A549 (cell line): ENCODE results near the gene PAX3.

Experiments
- CBX2 ChIP-seq: fragments of 200-600 bp; sonication (generic); IDR thresholded peaks from 2 replicates; pipeline ENCODE4 v1.6.1; 2016; ENCODE audit warnings: low read depth, mild to moderate bottlenecking, borderline replicate concordance
- CBX8 ChIP-seq: fragments of 200-600 bp; sonication (generic); IDR thresholded peaks from 2 replicates; pipeline ENCODE4 v1.6.1; 2016
- CEBPB ChIP-seq, 2 experiments: fragments of >200 bp in 1 of 2; sonication (Bioruptor Twin) in 1 of 2; formaldehyde crosslinking in 1 of 2; IDR thresholded peaks; 2 replicates each; pipeline ENCODE4 v1.6.1; 2012 to 2016
- CHD2 ChIP-seq: fragments of 150-350 bp; IDR thresholded peaks from 2 replicates; pipeline ENCODE4 v1.6.1; 2014; ENCODE audit warnings: low read length; ENCODE audit not compliant: partially characterized antibody
- CTCF ChIP-seq: fragments of >200 bp; sonication (Bioruptor Twin); formaldehyde crosslinking; IDR thresholded peaks from 3 replicates; pipeline ENCODE4 v1.5.1; 2016
- EHMT2 ChIP-seq: fragments of 200-600 bp; sonication (generic); IDR thresholded peaks from 2 replicates; pipeline ENCODE4 v1.6.1; 2016; ENCODE audit warnings: antibody characterized with exemption, low read depth, mild to moderate bottlenecking, moderate library complexity
- EP300 ChIP-seq, 2 experiments: fragments of >200 bp; sonication (Bioruptor Twin); formaldehyde crosslinking; IDR thresholded peaks; 2 replicates in 1 of 2; 3 replicates in 1 of 2; pipeline ENCODE4 v1.6.1; 2016 to 2017
- JUNB ChIP-seq: fragments of >200 bp; sonication (Bioruptor Twin); formaldehyde crosslinking; IDR thresholded peaks from 2 replicates; pipeline ENCODE4 v1.6.1; 2016
- MAX ChIP-seq: IDR thresholded peaks from 2 replicates; pipeline ENCODE4 v1.6.1; 2012
- PBX3 ChIP-seq: IDR thresholded peaks from 2 replicates; pipeline ENCODE4 v1.6.1; 2012
- POLR2A ChIP-seq: IDR thresholded peaks from 2 replicates; pipeline ENCODE4 v1.6.1; 2012; ENCODE audit warnings: mild to moderate bottlenecking, low read length
- RAD21 ChIP-seq, 2 experiments: fragments of >200 bp in 1 of 2; sonication (Bioruptor Twin) in 1 of 2; formaldehyde crosslinking in 1 of 2; IDR thresholded peaks in 1 of 2; conservative IDR thresholded peaks in 1 of 2; 2 replicates in 1 of 2; 3 replicates in 1 of 2; pipeline ENCODE4 v1.6.1; 2012 to 2018; ENCODE audit warnings: inconsistent platforms in 1 of 2
- REST ChIP-seq: fragments of 200-600 bp; sonication (generic); IDR thresholded peaks from 2 replicates; pipeline ENCODE4 v1.6.1; 2016; ENCODE audit warnings: antibody characterized with exemption, mild to moderate bottlenecking, moderate library complexity
- RFX5 ChIP-seq: fragments of 450-650 bp; IDR thresholded peaks from 2 replicates; pipeline ENCODE4 v1.7.1; 2014; ENCODE audit warnings: antibody characterized with exemption, mild to moderate bottlenecking, moderate library complexity

- TF ChIP-seq RAD21 (conservative IDR thresholded peaks at IDR 0.05 in 1 of 2, IDR thresholded peaks at IDR 0.05 in 1 of 2) (no peak), CBX2 (no peak), PBX3 (no peak), CTCF (no peak), POLR2A (no peak), EHMT2 (no peak), MAX (peak; percentile 58), JUNB (no peak), RFX5 (no peak), EP300 (IDR thresholded peaks at IDR 0.05) (no peak), CHD2 (no peak), CEBPB (IDR thresholded peaks at IDR 0.05) (no peak), CBX8 (no peak), REST (no peak)
These were observed 7.0 kb upstream of the PAX3 start for GRCh38 chr2:222305516-222306392.
